Progenitor cell of endocrine pancreas (in vitro differentiated cells): Measurements from ENCODE around the gene HIVEP3. TPM values are rescaled to one million over a fixed set of nuclear protein-coding genes. Genes with fewer than 3 reads are reported as not detected.

Experiments
- DNase-seq: peaks from one replicate; pipeline ENCODE4 v3.0.0; 2021; ENCODE audit warnings: low spot score; ENCODE audit not compliant: unreplicated experiment
- H3K27ac Mint-ChIP-seq: 2 replicates; pipeline ENCODE4 v1.8.0; 2021; ENCODE audit warnings: mild to moderate bottlenecking, moderate library complexity, mixed read lengths
- H3K27me3 Mint-ChIP-seq: 2 replicates; pipeline ENCODE4 v1.8.0; 2021; ENCODE audit warnings: mixed read lengths
- H3K36me3 Mint-ChIP-seq: 2 replicates; pipeline ENCODE4 v1.8.0; 2022; ENCODE audit warnings: mixed read lengths; ENCODE audit not compliant: insufficient read depth
- H3K4me1 Mint-ChIP-seq: 2 replicates; pipeline ENCODE4 v1.8.0; 2021; ENCODE audit warnings: low read depth, mixed read lengths
- H3K4me3 Mint-ChIP-seq: 2 replicates; pipeline ENCODE4 v1.8.0; 2021; ENCODE audit warnings: low read depth, mild to moderate bottlenecking, moderate library complexity, mixed read lengths
- H3K9me3 Mint-ChIP-seq: 2 replicates; pipeline ENCODE4 v1.8.0; 2021; ENCODE audit warnings: low read depth, mixed read lengths
- total RNA-seq: library from RNA; stranded (reverse); gene quantifications from 2 replicates; pipeline ENCODE4 v1.2.1, GENCODE V29; 2021
- TF ChIP-seq, protein P1 (sequence below): fragments of 200-600 bp; sonication (generic); IDR thresholded peaks from one replicate; pipeline ENCODE4 v1.5.0; 2021; ENCODE audit warnings: antibody characterized with exemption, mild to moderate bottlenecking; ENCODE audit not compliant: unreplicated experiment

The HIVEP3 gene
- total RNA-seq, 1 donor from 2014 or later = 1.1 TPM

DNA sequence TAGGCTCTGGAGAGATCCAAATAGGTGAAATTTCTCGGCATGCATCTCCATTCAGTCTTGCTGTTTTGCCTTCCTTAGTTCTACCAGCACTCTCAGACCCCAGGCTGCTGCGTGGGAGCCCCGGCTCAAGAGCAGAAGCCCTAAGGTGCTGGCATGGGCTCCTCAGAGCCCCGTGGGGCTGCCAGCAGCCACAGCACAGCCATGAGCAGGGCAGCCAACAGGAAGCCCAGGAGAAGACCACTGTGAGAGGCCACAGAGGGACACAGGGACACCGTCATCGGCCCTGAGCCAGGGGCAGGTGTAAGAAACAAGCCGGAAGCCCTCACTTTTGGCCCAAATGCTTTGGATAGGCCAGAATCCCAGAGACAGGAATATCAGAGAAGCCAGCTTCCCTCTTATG is 66.6 kb downstream of the HIVEP3 start:
- TF ChIP-seq, protein P1, sequence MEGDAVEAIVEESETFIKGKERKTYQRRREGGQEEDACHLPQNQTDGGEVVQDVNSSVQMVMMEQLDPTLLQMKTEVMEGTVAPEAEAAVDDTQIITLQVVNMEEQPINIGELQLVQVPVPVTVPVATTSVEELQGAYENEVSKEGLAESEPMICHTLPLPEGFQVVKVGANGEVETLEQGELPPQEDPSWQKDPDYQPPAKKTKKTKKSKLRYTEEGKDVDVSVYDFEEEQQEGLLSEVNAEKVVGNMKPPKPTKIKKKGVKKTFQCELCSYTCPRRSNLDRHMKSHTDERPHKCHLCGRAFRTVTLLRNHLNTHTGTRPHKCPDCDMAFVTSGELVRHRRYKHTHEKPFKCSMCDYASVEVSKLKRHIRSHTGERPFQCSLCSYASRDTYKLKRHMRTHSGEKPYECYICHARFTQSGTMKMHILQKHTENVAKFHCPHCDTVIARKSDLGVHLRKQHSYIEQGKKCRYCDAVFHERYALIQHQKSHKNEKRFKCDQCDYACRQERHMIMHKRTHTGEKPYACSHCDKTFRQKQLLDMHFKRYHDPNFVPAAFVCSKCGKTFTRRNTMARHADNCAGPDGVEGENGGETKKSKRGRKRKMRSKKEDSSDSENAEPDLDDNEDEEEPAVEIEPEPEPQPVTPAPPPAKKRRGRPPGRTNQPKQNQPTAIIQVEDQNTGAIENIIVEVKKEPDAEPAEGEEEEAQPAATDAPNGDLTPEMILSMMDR = no peak
- no peak for DNase-seq
- Mint-ChIP-seq H3K27me3 (peaks cover 14% of the 10 kb centered on the region), H3K4me3 (no peak overlapping the region), H3K27ac (no peak overlapping the region), H3K4me1 (peaks cover 2% of the 10 kb centered on the region), H3K9me3 (peaks cover 3% of the 10 kb centered on the region), H3K36me3 (no peaks in the 10 kb centered on the region)

- Mint-ChIP-seq H3K9me3 (peaks cover 3% of the 10 kb centered on the region), H3K36me3 (no peaks in the 10 kb centered on the region), H3K4me1 (no peaks in the 10 kb centered on the region), H3K27me3 (peaks cover 14% of the 10 kb centered on the region), H3K27ac (no peak overlapping the region), H3K4me3 (no peak overlapping the region)
- DNase-seq = no peak
- TF ChIP-seq, protein P1 = no peak
Measured at GRCh38 chr1:41851589-41851988, 67.1 kb downstream of the HIVEP3 start.

DNA sequence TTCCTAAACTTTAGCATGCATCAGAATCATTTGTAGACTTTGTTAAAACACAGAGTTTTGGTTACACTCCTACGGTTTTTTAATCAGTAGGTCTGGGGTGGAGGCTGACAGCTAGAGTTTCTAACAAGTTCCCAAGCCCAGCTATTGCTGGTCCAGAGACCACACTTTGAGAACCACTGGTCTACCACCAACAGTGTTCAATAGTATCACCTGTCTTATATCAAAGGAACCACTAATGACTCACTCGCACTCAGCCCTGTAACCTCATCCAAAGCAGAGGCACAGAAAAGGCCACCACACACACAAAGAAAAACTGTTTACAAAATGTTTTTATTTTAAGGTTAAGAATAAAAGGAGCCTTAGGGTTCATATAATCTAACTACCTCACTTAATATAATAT is 68.7 kb downstream of the HIVEP3 start:
- H3K4me3 Mint-ChIP-seq = no peak overlapping the region
- TF ChIP-seq, protein P1 = no peak
- peaks cover 11% of the 10 kb centered on the region for H3K27me3 Mint-ChIP-seq
- no peak for DNase-seq
- no peak overlapping the region for H3K27ac Mint-ChIP-seq
- no peaks in the 10 kb centered on the region for H3K4me1 Mint-ChIP-seq
- no peaks in the 10 kb centered on the region for H3K36me3 Mint-ChIP-seq
- H3K9me3 Mint-ChIP-seq = no peaks in the 10 kb centered on the region

DNA sequence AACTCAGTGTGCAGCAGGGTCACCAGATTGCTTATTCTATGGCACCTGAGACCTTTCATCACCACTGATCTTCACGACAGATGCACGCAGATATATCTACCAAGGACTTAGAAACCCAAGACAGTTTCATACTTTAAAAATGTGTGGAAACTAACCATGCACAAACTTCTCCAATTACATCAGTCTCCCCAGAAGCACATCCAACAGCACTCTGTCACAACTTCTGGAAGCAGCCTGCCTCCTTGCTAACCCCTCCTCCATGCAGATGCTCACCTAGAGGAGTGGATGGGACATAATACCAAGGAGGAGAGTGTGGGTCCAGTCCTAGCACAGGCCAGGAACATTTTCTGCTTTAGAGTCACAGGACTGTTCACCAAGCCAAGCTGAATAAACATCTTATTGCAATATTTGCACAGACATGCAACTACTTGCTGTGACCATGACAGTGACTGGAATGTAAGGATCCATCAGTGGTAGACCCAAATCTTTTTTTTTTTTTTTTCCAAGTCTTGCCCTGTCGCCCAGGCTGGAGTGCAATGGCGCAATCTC is 69.4 kb downstream of the HIVEP3 start:
- DNase-seq = no peak
- no peak overlapping the region for H3K4me3 Mint-ChIP-seq
- TF ChIP-seq, protein P1 = no peak
- peaks cover 11% of the 10 kb centered on the region for H3K27me3 Mint-ChIP-seq
- H3K27ac Mint-ChIP-seq = no peak overlapping the region
- no peaks in the 10 kb centered on the region for H3K4me1 Mint-ChIP-seq
- H3K36me3 Mint-ChIP-seq = no peaks in the 10 kb centered on the region
- H3K9me3 Mint-ChIP-seq = no peaks in the 10 kb centered on the region

GRCh38 chr1:41848216-41848952 is 70.3 kb downstream of the HIVEP3 start:
- Mint-ChIP-seq H3K36me3 (no peaks in the 10 kb centered on the region), H3K27ac (no peak overlapping the region), H3K4me1 (no peaks in the 10 kb centered on the region), H3K4me3 (no peak overlapping the region), H3K9me3 (no peaks in the 10 kb centered on the region), H3K27me3 (peaks cover 9% of the 10 kb centered on the region)
- no peak for DNase-seq
- TF ChIP-seq, protein P1 = no peak
